H1 (cell line): ENCODE results near the gene TEAD3. TPM values are rescaled to one million over a fixed set of nuclear protein-coding genes. Genes with fewer than 3 reads are reported as not detected.

Source experiments
- ATF3 ChIP-seq: IDR thresholded peaks from 2 replicates; pipeline ENCODE4 v1.6.1; 2011; ENCODE audit warnings: low read depth, mild to moderate bottlenecking, low read length; ENCODE audit not compliant: insufficient read depth
- BRCA1 ChIP-seq: IDR thresholded peaks from 2 replicates; pipeline ENCODE4 v1.6.1; 2012; ENCODE audit warnings: low read depth, low read length, improper control_type of control experiment
- E2F6 ChIP-seq: IDR thresholded peaks from 2 replicates; pipeline ENCODE4 v1.6.1; 2012; ENCODE audit warnings: inconsistent platforms
- EGR1 ChIP-seq: IDR thresholded peaks from 2 replicates; pipeline ENCODE4 v1.6.1; 2011; ENCODE audit warnings: low read depth, low read length, borderline replicate concordance
- GTF2F1 ChIP-seq: IDR thresholded peaks from 2 replicates; pipeline ENCODE4 v1.6.1; 2012; ENCODE audit warnings: low read depth, low read length, improper control_type of control experiment, borderline replicate concordance
- KDM1A ChIP-seq: fragments of 200-600, 300-600 bp; sonication (generic); IDR thresholded peaks from 2 replicates; pipeline ENCODE4 v1.7.1; 2016; ENCODE audit warnings: mild to moderate bottlenecking, low read length, borderline replicate concordance
- RAD21 ChIP-seq, 2 experiments: IDR thresholded peaks in 1 of 2; conservative IDR thresholded peaks in 1 of 2; 2 replicates each; pipeline ENCODE4 v1.6.1; 2011; ENCODE audit warnings: low read depth in 2 of 2, low read length in 2 of 2, improper control_type of control experiment in 1 of 2, inconsistent platforms in 1 of 2, mild to moderate bottlenecking in 1 of 2, moderate library complexity in 1 of 2
- RNF2 ChIP-seq: fragments of 200-900, 300-1000 bp; sonication (generic); IDR thresholded peaks from 2 replicates; pipeline ENCODE4 v1.7.1; 2016; ENCODE audit warnings: borderline replicate concordance, low read depth, mild to moderate bottlenecking, antibody characterized with exemption, low read length; ENCODE audit not compliant: poor library complexity, severe bottlenecking; ENCODE audit errors: missing control alignments
- SP4 ChIP-seq: IDR thresholded peaks from 2 replicates; pipeline ENCODE4 v1.6.1; 2012; ENCODE audit warnings: low read length, inconsistent platforms
- polyA plus RNA-seq, 7 experiments: library from polyadenylated mRNA; depleted of rRNA in 3 of 7; stranded (reverse) in 5 of 7; unstranded in 2 of 7; fragments of >200 nt in 5 of 7; fragments of 200-250 nt in 2 of 7; gene quantifications; 1 replicate in 5 of 7; 2 replicates in 1 of 7; 4 replicates in 1 of 7; pipeline versions ENCODE4 v1.2.1 to v1.2.3, GENCODE V29; 2011 to 2013; ENCODE audit warnings: missing spikeins in 2 of 7, mixed read lengths in 2 of 7
- total RNA-seq: library from RNA; stranded (reverse); fragmentation: NEBNext Ultra II Directional; extraction: Animal tissue kit (Norgen Biotek cat#: 25700); gene quantifications from 2 replicates; pipeline ENCODE4 v1.2.1, GENCODE V29; 2021

TEAD3 gene
- total and polyA plus RNA-seq, 2 of the 8 experiments (the other 6 are each of a cell fraction or from before 2014, with no cell fraction given): 20.1 to 28.7 TPM

- TF ChIP-seq GTF2F1 (no peak), KDM1A (no peak), E2F6 (no peak), ATF3 (no peak), SP4 (no peak), RNF2 (no peak), RAD21 (IDR thresholded peaks at IDR 0.05 in 1 of 2, conservative IDR thresholded peaks at IDR 0.05 in 1 of 2; ENCODE audit: low read depth in 2 of 2, low read length in 2 of 2) (no peak), BRCA1 (no peak), EGR1 (no peak)
Measured at GRCh38 chr6:35510916-35511561, 14.2 kb upstream of the TEAD3 start (continued).
